PFSK-1 (cell line): ENCODE data around the gene CTNND2.

Source experiments
- POLR2AphosphoS5 ChIP-seq: IDR thresholded peaks from 2 replicates; pipeline ENCODE4 v1.6.1; 2012; ENCODE audit warnings: low read depth, mild to moderate bottlenecking, control low read depth, low read length, moderate library complexity
- SIN3A ChIP-seq: IDR thresholded peaks from 2 replicates; pipeline ENCODE4 v1.6.1; 2012; ENCODE audit warnings: mild to moderate bottlenecking, low read length, moderate library complexity, borderline replicate concordance; ENCODE audit not compliant: insufficient read depth
- TAF1 ChIP-seq: IDR thresholded peaks from 2 replicates; pipeline ENCODE4 v1.6.1; 2012; ENCODE audit warnings: low read length, control low read depth, borderline replicate concordance; ENCODE audit not compliant: insufficient read depth
- TF ChIP-seq, protein P1 (sequence below), 2 experiments: IDR thresholded peaks; 2 replicates each; pipeline versions ENCODE4 v1.6.1 to v1.8.0; 2011 to 2012; ENCODE audit warnings: low read depth in 2 of 2, low read length in 2 of 2, control low read depth in 1 of 2, inconsistent platforms in 1 of 2, mild to moderate bottlenecking in 1 of 2, moderate library complexity in 1 of 2; ENCODE audit not compliant: insufficient read depth in 1 of 2

DNA sequence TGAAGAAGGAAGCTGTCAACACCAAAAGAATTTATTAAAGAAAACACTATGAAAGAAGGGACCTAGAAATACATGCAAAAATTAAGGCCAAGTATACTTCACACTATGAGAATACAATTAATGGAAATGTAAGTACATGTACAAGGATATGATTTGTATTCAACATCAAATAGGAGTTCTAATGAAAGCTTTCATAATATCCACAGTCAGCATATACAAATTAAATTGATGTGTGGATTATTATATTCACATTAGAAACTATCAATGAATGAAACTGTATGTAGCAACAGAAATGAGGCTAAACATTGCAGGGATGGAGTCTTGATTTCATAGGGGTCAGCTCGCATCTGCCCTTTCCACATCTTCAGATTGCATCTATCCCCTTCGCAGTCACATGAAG, 401.5 kb downstream of the CTNND2 start:
- TF ChIP-seq, protein P1, sequence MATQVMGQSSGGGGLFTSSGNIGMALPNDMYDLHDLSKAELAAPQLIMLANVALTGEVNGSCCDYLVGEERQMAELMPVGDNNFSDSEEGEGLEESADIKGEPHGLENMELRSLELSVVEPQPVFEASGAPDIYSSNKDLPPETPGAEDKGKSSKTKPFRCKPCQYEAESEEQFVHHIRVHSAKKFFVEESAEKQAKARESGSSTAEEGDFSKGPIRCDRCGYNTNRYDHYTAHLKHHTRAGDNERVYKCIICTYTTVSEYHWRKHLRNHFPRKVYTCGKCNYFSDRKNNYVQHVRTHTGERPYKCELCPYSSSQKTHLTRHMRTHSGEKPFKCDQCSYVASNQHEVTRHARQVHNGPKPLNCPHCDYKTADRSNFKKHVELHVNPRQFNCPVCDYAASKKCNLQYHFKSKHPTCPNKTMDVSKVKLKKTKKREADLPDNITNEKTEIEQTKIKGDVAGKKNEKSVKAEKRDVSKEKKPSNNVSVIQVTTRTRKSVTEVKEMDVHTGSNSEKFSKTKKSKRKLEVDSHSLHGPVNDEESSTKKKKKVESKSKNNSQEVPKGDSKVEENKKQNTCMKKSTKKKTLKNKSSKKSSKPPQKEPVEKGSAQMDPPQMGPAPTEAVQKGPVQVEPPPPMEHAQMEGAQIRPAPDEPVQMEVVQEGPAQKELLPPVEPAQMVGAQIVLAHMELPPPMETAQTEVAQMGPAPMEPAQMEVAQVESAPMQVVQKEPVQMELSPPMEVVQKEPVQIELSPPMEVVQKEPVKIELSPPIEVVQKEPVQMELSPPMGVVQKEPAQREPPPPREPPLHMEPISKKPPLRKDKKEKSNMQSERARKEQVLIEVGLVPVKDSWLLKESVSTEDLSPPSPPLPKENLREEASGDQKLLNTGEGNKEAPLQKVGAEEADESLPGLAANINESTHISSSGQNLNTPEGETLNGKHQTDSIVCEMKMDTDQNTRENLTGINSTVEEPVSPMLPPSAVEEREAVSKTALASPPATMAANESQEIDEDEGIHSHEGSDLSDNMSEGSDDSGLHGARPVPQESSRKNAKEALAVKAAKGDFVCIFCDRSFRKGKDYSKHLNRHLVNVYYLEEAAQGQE (IDR thresholded peaks at IDR 0.05; ENCODE audit: insufficient read depth in 1 of 2, low read depth in 2 of 2, low read length in 2 of 2): no peak
- no peak for TF ChIP-seq SIN3A
- TF ChIP-seq TAF1: no peak
- no peak for TF ChIP-seq POLR2AphosphoS5
